ENCODE results near the gene C1orf167.

Gene C1orf167

DNA sequence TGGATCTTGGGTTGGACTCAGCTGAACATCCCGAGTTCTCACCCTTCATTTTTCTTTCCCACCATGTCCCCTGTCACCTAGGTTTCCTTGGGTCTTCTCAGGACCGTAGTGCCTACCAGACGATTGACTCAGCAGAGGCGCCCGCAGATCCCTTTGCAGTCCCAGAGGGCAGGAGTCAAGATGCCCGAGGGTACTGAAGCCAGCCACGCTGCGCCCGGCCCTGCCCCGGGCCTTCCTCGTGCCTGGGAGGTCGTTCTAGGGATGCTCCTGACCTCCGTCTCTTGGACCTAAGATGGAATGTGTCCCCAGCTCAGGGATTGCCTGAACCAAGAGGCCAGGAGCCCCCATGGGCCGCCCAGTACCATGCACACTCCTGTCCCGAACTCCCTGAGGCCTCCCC, 12.0 kb upstream of the C1orf167 start:
- no peaks in the 10 kb centered on the region for H3K27me3 ChIP-seq (ENCODE audit: control insufficient read depth in 1 of 2, insufficient read depth in 2 of 2, low read length in 2 of 2)
- H3K9me3 ChIP-seq (ENCODE audit: low read length): no peaks in the 10 kb centered on the region
- no peak overlapping the region for H3K9ac ChIP-seq (ENCODE audit: low read length)
- H3K27ac ChIP-seq (ENCODE audit: low read depth, low read length): no peak overlapping the region
- H3K36me3 ChIP-seq (ENCODE audit: insufficient read depth, low read length): peaks cover 8% of the 10 kb centered on the region
- no peak overlapping the region for H3K4me3 ChIP-seq (ENCODE audit: low read depth in 1 of 2, low read length in 2 of 2)
- no peaks in the 10 kb centered on the region for H3K4me1 ChIP-seq (ENCODE audit: insufficient read depth, low read length)

GRCh38 chr1:11751087-11751486, 10.9 kb upstream of the C1orf167 start:
- Histone ChIP-seq H3K9ac (ENCODE audit: low read length) (no peak overlapping the region), H3K27me3 (ENCODE audit: control insufficient read depth in 1 of 2, insufficient read depth in 2 of 2, low read length in 2 of 2) (no peaks in the 10 kb centered on the region), H3K36me3 (ENCODE audit: insufficient read depth, low read length) (peaks cover 2% of the 10 kb centered on the region), H3K4me3 (ENCODE audit: low read depth in 1 of 2, low read length in 2 of 2) (no peak overlapping the region), H3K4me1 (ENCODE audit: insufficient read depth, low read length) (no peaks in the 10 kb centered on the region), H3K9me3 (ENCODE audit: low read length) (no peaks in the 10 kb centered on the region), H3K27ac (ENCODE audit: low read depth, low read length) (no peak overlapping the region)

- Histone ChIP-seq H3K36me3 (ENCODE audit: insufficient read depth, low read length) (no peaks in the 10 kb centered on the region), H3K4me3 (ENCODE audit: low read depth in 1 of 2, low read length in 2 of 2) (no peak overlapping the region), H3K27me3 (ENCODE audit: control insufficient read depth in 1 of 2, insufficient read depth in 2 of 2, low read length in 2 of 2) (no peaks in the 10 kb centered on the region), H3K4me1 (ENCODE audit: insufficient read depth, low read length) (no peaks in the 10 kb centered on the region), H3K9me3 (ENCODE audit: low read length) (no peaks in the 10 kb centered on the region), H3K27ac (ENCODE audit: low read depth, low read length) (no peak overlapping the region), H3K9ac (ENCODE audit: low read length) (no peak overlapping the region)
These were observed 9.5 kb upstream of the C1orf167 start for GRCh38 chr1:11752359-11753088.

DNA sequence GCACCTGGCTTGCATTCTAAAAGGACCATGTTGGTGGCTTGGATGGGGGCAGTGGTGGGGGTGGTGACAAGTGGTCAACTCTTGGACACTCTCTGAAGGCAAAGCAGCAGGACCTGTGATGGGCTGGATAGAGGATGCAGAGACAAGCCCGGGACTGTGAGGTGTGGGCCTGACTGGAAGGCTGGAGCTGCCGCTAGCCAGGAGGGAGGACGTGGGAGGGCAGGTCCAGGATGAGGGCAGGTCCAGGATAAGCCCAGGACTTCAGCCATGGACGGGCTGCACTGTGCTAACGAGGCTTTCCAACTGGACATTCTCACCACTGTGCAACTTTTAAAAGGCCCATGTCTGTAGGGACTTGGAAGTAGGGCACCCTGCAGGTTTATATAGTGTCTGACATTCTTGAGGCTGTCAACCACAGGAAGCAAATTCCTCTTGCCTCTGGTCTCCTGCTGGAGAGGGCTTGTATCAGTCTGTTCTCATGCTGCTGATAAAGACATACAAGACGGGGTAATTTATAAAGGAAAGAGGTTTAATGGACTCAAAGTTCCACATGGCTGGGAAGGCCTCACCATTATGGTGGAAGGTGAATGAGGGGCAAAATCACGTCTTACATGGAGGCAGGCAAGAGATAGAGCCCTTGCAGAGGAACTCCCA, 8.3 kb upstream of the C1orf167 start:
- no peaks in the 10 kb centered on the region for H3K4me1 ChIP-seq (ENCODE audit: insufficient read depth, low read length)
- H3K9ac ChIP-seq (ENCODE audit: low read length): no peak overlapping the region
- no peak overlapping the region for H3K4me3 ChIP-seq (ENCODE audit: low read depth in 1 of 2, low read length in 2 of 2)
- H3K27me3 ChIP-seq (ENCODE audit: control insufficient read depth in 1 of 2, insufficient read depth in 2 of 2, low read length in 2 of 2): no peaks in the 10 kb centered on the region
- H3K36me3 ChIP-seq (ENCODE audit: insufficient read depth, low read length): no peaks in the 10 kb centered on the region
- H3K9me3 ChIP-seq (ENCODE audit: low read length): no peaks in the 10 kb centered on the region
- H3K27ac ChIP-seq (ENCODE audit: low read depth, low read length): no peak overlapping the region

DNA sequence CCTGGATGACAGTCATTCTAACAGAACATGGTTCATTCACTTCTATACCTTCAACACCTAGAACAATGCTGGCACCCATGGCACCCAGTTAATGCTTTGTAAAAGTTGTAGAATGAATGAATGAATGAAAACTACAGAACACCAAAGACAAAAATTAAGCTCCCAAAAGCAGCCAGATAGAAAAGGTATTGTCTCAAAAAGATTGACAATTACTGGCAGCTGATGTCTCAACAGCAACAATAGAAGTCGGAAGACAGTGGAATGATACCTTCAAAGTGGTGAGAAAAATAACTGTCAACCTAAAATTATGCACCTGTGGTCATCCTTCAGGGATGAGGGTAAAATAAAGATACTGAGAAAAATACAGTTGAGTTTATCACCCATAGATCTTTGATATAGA, 4.9 kb upstream of the C1orf167 start:
- no peaks in the 10 kb centered on the region for H3K36me3 ChIP-seq (ENCODE audit: insufficient read depth, low read length)
- H3K9ac ChIP-seq (ENCODE audit: low read length): no peak overlapping the region
- no peak overlapping the region for H3K27ac ChIP-seq (ENCODE audit: low read depth, low read length)
- no peaks in the 10 kb centered on the region for H3K9me3 ChIP-seq (ENCODE audit: low read length)
- peaks cover 4 to 9% of the 10 kb centered on the region in 2 donors for H3K27me3 ChIP-seq (ENCODE audit: control insufficient read depth in 1 of 2, insufficient read depth in 2 of 2, low read length in 2 of 2)
- H3K4me1 ChIP-seq (ENCODE audit: insufficient read depth, low read length): no peaks in the 10 kb centered on the region
- no peak overlapping the region for H3K4me3 ChIP-seq (ENCODE audit: low read depth in 1 of 2, low read length in 2 of 2)

DNA sequence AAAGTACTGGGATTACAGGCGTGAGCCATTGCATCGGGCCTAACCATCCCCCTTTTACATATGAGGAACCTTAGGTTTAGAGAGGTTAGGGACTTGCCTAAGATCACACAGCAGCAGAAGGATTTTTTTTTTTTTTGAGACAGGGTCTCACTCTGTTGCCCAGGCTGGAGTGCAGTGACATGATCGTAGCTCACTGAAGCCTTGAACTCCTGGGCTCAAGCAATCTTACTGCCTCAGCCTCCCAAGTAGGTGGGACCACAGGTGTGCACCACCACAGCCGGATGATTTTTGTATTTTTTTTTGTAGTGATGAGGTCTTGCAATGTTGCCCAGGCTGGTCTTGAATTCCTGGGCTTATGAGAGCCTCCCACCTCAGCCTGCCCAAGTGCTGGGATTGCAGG, 2.2 kb upstream of the C1orf167 start:
- Histone ChIP-seq H3K27me3 (ENCODE audit: control insufficient read depth in 1 of 2, insufficient read depth in 2 of 2, low read length in 2 of 2) (peaks cover 10 to 19% of the 10 kb centered on the region in 2 donors), H3K36me3 (ENCODE audit: insufficient read depth, low read length) (no peaks in the 10 kb centered on the region), H3K4me1 (ENCODE audit: insufficient read depth, low read length) (no peaks in the 10 kb centered on the region), H3K4me3 (ENCODE audit: low read depth in 1 of 2, low read length in 2 of 2) (no peak overlapping the region), H3K27ac (ENCODE audit: low read depth, low read length) (no peak overlapping the region), H3K9ac (ENCODE audit: low read length) (no peak overlapping the region), H3K9me3 (ENCODE audit: low read length) (no peaks in the 10 kb centered on the region)

DNA sequence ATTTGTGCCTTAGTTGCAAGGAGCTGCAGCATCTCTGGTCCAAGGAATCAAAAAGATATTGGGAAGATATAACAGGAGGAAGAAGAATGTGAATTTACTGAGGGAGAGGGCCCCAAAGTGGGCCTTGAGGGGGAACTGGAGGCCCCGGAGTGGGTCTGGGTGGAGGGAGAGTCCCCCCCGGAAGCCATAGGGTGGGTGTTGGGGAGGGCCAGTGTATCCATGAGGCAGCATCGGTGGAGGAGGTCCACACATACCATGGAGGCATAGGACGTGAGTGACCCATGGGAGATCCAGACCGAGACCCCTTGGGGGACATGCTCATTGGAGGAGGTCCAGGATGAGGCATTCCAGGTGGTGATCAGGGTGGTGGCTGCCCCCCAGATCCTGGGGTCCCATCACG, 708 bp upstream of the C1orf167 start:
- Histone ChIP-seq H3K4me3 (ENCODE audit: low read depth in 1 of 2, low read length in 2 of 2) (no peak overlapping the region), H3K9ac (ENCODE audit: low read length) (no peak overlapping the region), H3K36me3 (ENCODE audit: insufficient read depth, low read length) (no peaks in the 10 kb centered on the region), H3K27me3 (ENCODE audit: control insufficient read depth in 1 of 2, insufficient read depth in 2 of 2, low read length in 2 of 2) (peaks cover 10 to 23% of the 10 kb centered on the region in 2 donors), H3K27ac (ENCODE audit: low read depth, low read length) (no peak overlapping the region), H3K9me3 (ENCODE audit: low read length) (no peaks in the 10 kb centered on the region), H3K4me1 (ENCODE audit: insufficient read depth, low read length) (no peaks in the 10 kb centered on the region)

DNA sequence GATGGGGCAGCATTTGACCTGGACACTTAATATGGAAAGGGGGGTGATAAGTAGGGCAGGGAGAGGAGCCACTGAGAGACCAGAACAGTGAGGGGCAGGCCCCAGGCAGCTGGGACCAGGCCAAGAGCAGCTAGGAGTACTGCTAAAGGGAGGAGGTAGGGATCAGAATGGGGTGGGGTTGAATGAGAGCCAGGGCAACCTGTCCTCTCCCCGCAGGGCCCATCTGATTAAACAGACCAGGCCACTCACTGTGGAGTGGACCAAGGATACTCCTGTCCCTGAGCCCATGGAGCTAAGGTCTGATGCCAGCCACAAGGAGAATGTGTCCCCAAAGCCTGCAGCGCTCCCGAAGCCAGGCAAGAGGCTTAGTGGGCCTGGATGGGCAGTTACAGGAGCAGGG, 2.1 kb downstream of the C1orf167 start:
- no peaks in the 10 kb centered on the region for H3K4me1 ChIP-seq (ENCODE audit: insufficient read depth, low read length)
- no peaks in the 10 kb centered on the region for H3K36me3 ChIP-seq (ENCODE audit: insufficient read depth, low read length)
- H3K9me3 ChIP-seq (ENCODE audit: low read length): no peaks in the 10 kb centered on the region
- H3K9ac ChIP-seq (ENCODE audit: low read length): no peak overlapping the region
- no peak overlapping the region for H3K4me3 ChIP-seq (ENCODE audit: low read depth in 1 of 2, low read length in 2 of 2)
- no peak overlapping the region for H3K27ac ChIP-seq (ENCODE audit: low read depth, low read length)
- peaks cover 10 to 28% of the 10 kb centered on the region in 2 donors for H3K27me3 ChIP-seq (ENCODE audit: control insufficient read depth in 1 of 2, insufficient read depth in 2 of 2, low read length in 2 of 2)

GRCh38 chr1:11764519-11764918, 2.5 kb downstream of the C1orf167 start:
- Histone ChIP-seq H3K27ac (ENCODE audit: low read depth, low read length) (no peak overlapping the region), H3K9ac (ENCODE audit: low read length) (no peak overlapping the region), H3K9me3 (ENCODE audit: low read length) (no peaks in the 10 kb centered on the region), H3K36me3 (ENCODE audit: insufficient read depth, low read length) (no peaks in the 10 kb centered on the region), H3K4me1 (ENCODE audit: insufficient read depth, low read length) (no peaks in the 10 kb centered on the region), H3K4me3 (ENCODE audit: low read depth in 1 of 2, low read length in 2 of 2) (no peak overlapping the region), H3K27me3 (ENCODE audit: control insufficient read depth in 1 of 2, insufficient read depth in 2 of 2, low read length in 2 of 2) (peaks cover 10 to 28% of the 10 kb centered on the region in 2 donors)

- H3K27ac ChIP-seq (ENCODE audit: low read depth, low read length): no peak overlapping the region
- H3K9ac ChIP-seq (ENCODE audit: low read length): no peak overlapping the region
- peaks cover 10 to 28% of the 10 kb centered on the region in 2 donors for H3K27me3 ChIP-seq (ENCODE audit: control insufficient read depth in 1 of 2, insufficient read depth in 2 of 2, low read length in 2 of 2)
- no peaks in the 10 kb centered on the region for H3K36me3 ChIP-seq (ENCODE audit: insufficient read depth, low read length)
- H3K4me1 ChIP-seq (ENCODE audit: insufficient read depth, low read length): no peaks in the 10 kb centered on the region
- no peak overlapping the region for H3K4me3 ChIP-seq (ENCODE audit: low read depth in 1 of 2, low read length in 2 of 2)
- H3K9me3 ChIP-seq (ENCODE audit: low read length): no peaks in the 10 kb centered on the region
These were observed 3.9 kb downstream of the C1orf167 start for GRCh38 chr1:11765661-11766428.

GRCh38 chr1:11766429-11766776, 4.4 kb downstream of the C1orf167 start:
- Histone ChIP-seq H3K36me3 (ENCODE audit: insufficient read depth, low read length) (no peaks in the 10 kb centered on the region), H3K27ac (ENCODE audit: low read depth, low read length) (no peak overlapping the region), H3K4me1 (ENCODE audit: insufficient read depth, low read length) (no peaks in the 10 kb centered on the region), H3K27me3 (ENCODE audit: control insufficient read depth in 1 of 2, insufficient read depth in 2 of 2, low read length in 2 of 2) (peaks cover 10 to 25% of the 10 kb centered on the region in 2 donors), H3K9me3 (ENCODE audit: low read length) (no peaks in the 10 kb centered on the region), H3K4me3 (ENCODE audit: low read depth in 1 of 2, low read length in 2 of 2) (no peak overlapping the region), H3K9ac (ENCODE audit: low read length) (no peak overlapping the region)
